RWPE1 (cell line): Measurements from ENCODE around the gene FRMD3.

Experiments used
- CTCF ChIA-PET: fragments of 350-600 bp; sonication (Branson Sonifier 250); formaldehyde crosslinking; extraction: SDS; loops from one replicate; lab custom pipeline; 2021; lab: Yijun Ruan, JAX
- POLR2A ChIA-PET: fragments of 400-600 bp; formaldehyde crosslinking; extraction: SDS; loops from one replicate; lab custom pipeline; 2020; ENCODE audit warnings: antibody characterized with exemption; ENCODE audit not compliant: low non-redundant PET; lab: Yijun Ruan, JAX
- DNase-seq: peaks from one replicate; pipeline ENCODE4 v3.0.0; 2012; ENCODE audit warnings: low spot score
- H3K27ac ChIP-seq: fragments of 450-650 bp; 2 replicates; pipeline ENCODE4 v1.5.1; 2017
- CTCF ChIP-seq: fragments of 450-650 bp; conservative IDR thresholded peaks from 2 replicates; pipeline ENCODE4 v1.5.1; 2017; ENCODE audit warnings: low read depth, mild to moderate bottlenecking

The FRMD3 gene

GRCh38 chr9:83505282-83505681 lies 32.9 kb downstream of the FRMD3 start:
- CTCF ChIA-PET, result no interaction called here

DNA sequence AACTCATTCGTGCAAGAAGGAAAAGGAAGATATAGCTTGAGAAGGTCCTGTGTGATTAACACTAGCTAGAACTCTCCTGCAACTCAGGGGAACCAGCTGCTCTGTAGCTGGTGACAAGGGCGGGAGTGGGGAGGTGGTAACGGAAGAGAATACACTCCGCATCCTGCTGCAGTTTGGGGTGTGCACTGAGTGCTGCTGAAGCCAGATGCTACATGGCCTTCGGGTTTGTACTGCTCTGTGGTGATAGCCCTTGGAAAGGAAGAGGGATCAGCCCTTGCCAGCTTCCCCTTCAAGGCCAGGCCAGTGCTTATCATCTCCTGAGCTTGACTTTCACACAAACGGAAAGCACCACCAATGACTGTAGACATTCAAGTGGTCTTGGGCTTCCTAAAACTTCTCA lies 34.3 kb downstream of the FRMD3 start:
- POLR2A ChIA-PET, result no interaction called here
- DNase-seq, result no peak
- TF ChIP-seq CTCF, result no peak
- CTCF ChIA-PET, result no interaction called here
- H3K27ac ChIP-seq, result no peak overlapping the region

More at GRCh38 chr9:83505282-83505681, 32.9 kb downstream of the FRMD3 start:
- POLR2A ChIA-PET, result no interaction called here
- no peak overlapping the region for H3K27ac ChIP-seq
- no peak for TF ChIP-seq CTCF
- DNase-seq, result no peak

DNA sequence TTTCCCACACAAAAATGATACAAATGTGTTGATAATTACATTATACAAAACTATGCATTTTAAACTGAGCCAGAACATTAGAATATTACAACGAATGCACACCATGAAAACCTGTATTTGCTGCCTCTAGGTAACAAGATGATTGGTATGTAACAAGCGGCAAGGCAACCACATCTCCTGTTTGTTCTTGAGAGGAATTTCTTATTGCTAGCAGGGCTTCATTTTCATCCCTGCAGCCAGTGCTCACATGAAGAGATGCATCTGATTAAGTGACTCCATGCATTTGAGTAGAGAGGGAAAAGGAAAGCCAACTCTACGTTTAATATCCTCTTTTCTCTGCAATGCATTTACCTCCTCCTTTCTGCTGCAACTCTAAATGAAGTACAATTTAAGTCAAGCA lies 36.6 kb downstream of the FRMD3 start:
- no peak for DNase-seq
- ChIA-PET POLR2A (no interaction called here), CTCF (no interaction called here)
- H3K27ac ChIP-seq, result no peak overlapping the region
- TF ChIP-seq CTCF, result no peak

- POLR2A ChIA-PET, result no interaction called here
- CTCF ChIA-PET, result interaction anchor here (0.5 to 0.7 kb wide), 2 partner anchors 267 to 1693 kb away, joined by 3 to 4 read pairs; no protein-coding TSS in a partner anchor
- no peak for DNase-seq
- no peak for TF ChIP-seq CTCF
- H3K27ac ChIP-seq, result no peak overlapping the region
Observed at GRCh38 chr9:83497441-83497840, 40.8 kb downstream of the FRMD3 start.

- DNase-seq, result no peak
- POLR2A ChIA-PET, result no interaction called here
- no peak for TF ChIP-seq CTCF
- no peak overlapping the region for H3K27ac ChIP-seq
- CTCF ChIA-PET, result no interaction called here
Observed at GRCh38 chr9:83491995-83492394, 46.2 kb downstream of the FRMD3 start.

GRCh38 chr9:83491413-83491812 lies 46.8 kb downstream of the FRMD3 start:
- no peak overlapping the region for H3K27ac ChIP-seq
- TF ChIP-seq CTCF, result no peak
- CTCF ChIA-PET, result no interaction called here
- no peak for DNase-seq
- POLR2A ChIA-PET, result no interaction called here

GRCh38 chr9:83489961-83490360 lies 48.2 kb downstream of the FRMD3 start:
- POLR2A ChIA-PET, result no interaction called here
- H3K27ac ChIP-seq, result no peak overlapping the region
- no peak for DNase-seq
- CTCF ChIA-PET, result no interaction called here
- no peak for TF ChIP-seq CTCF
